GM12873 (cell line): ENCODE results near the gene KCTD11.

Experiments used
- CTCF ChIP-seq: IDR thresholded peaks from 2 replicates; pipeline ENCODE4 v1.5.1; 2012; ENCODE audit warnings: low read depth, mild to moderate bottlenecking, moderate library complexity, low read length, control low read depth; ENCODE audit not compliant: insufficient read depth; ENCODE audit errors: missing control alignments

The KCTD11 gene

DNA sequence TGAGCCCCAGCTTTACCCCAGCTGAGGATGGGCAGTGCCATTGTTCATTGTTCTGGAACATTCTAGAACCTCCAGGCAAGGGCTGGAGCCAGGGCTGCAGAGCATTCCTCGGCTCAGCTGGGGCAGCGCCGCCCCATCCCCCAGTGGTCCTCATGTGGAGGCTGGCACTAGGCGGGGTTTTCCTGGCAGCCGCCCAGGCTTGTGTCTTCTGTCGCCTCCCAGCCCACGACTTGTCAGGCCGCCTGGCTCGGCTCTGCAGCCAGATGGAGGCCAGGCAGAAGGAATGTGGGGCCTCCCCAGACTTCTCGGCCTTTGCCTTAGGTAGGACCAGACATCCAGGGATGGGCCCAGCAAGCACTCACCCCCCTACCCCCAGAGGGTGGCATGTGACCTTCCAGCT, 3.1 kb downstream of the KCTD11 start, which contains the start of gene TMEM95:
Gene TMEM95 (plus strand): TSS at position 104 of the 400 bp plus-strand sequence. CDS start 49 bp downstream, at position 153.
- TF ChIP-seq CTCF = no peak

DNA sequence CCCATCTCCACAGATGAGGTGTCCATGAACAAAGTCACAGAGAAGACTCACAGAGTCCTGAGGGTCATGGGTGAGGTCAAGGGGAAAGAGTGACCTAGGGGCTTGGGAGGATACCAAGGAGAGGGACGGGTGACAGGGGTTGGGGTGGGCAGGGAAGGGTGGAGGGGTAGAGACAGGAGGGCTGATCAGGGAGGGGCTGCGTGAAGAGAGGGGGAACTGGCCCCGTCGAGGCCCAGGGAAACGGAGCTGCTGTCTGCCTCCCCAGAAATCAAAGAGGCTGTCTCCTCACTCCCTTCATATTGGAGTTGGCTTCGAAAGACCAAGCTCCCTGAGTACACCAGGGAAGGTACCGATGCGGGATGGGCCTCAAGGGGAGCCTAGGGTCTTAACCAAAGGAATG, 3.6 kb downstream of the KCTD11 start:
- TF ChIP-seq CTCF = no peak

GRCh38 chr17:7356072-7356549, 4.1 kb downstream of the KCTD11 start:
- peak; percentile 97 for TF ChIP-seq CTCF

DNA sequence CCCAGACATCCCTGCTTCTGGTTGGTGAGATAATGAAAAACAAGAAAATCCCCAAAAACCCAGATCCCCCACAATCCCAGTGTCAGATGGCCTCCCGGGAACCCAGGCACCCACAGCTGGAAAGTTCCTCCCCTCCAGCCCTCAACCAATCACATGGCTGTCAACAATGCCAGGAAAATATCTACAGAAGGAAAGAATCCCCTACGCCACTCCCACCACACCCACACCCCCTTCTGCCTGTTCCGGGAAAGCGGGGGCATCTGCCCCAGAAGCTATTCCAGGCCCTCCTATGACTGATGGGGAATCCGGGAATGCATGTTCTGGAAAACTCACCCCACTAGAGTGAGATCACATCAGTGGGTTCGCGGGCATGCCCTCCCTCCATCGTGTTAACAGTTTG, 4.8 kb downstream of the KCTD11 start:
- TF ChIP-seq CTCF = no peak

DNA sequence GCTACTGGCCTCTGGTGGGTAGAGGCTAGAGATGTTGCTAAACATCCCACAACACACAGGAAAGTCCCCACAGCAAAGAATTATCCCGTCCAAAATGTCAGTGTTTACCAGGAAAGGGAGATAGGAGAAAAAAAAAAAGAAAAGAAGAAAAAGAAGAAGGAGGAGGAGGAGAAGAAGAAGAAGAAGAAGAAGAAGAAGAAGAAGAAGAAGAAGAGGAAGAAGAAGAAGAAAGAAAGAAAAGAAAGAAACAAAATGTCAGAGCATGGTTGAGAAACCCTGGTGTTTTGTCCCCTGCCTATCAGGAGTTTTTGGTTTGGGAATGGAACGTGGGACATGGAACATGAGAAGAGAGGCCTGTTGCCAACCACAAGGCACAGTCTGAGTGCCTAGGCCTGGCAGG, 5.4 kb downstream of the KCTD11 start:
- TF ChIP-seq CTCF = no peak

- TF ChIP-seq CTCF = no peak
Observed at GRCh38 chr17:7361906-7362305, 9.9 kb downstream of the KCTD11 start.

DNA sequence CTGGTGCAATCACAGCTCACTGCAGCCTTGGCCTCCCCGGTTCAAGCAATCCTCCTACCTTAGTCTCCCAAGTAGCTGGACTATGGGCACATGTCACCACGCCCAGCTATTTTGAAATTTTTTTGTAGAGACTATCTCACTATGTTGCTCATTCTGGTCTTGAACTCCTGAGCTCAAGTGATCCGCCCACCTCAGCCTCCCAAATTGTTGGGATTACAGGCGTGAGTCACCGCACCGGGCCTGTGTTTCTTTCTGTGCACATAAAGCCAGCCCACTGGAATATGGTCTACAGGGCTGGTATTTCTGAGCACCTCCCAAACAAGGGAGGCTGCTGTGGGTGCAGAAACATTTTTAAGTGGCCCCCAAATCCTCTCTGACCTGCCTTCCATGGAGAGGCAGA, 11.3 kb downstream of the KCTD11 start:
- no peak for TF ChIP-seq CTCF
